ENCODE results near the gene ANKH. TPM values are rescaled to one million over a fixed set of nuclear protein-coding genes. Genes with fewer than 3 reads are reported as not detected.
A peak's percentile ranks its signal among the peaks of the same experiment; 100 is the strongest.

The ANKH gene
- total and polyA plus RNA-seq, 2 of the 13 experiments (the other 11 are each of a cell fraction or from before 2014, with no cell fraction given), result 25.0 to 36.0 TPM

DNA sequence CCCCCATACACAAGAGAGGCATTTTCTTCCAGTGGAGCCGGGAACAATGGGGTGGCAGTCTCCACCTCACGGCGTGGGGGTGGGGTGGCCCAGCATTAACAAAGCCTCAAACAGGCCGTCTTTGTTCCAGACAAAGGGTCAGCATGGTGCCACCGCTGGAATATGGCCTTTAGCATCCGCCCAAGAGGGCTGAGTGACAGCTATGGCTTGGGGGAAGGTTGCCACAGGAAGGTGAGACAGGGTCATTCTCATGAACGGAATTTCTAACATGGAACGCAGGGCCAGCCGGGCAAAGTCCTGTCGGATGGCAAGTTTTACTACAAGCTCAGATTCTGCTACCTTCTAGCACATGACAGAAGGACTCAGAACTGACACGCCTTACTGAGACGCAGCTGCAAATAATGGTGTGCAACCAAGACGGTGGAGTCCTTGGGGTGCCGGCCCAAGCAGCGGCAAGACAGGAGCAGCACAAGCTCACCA is 143.1 kb downstream of the ANKH start (continued):
- TF ChIP-seq RERE (CRISPR knock-in tag; IDR thresholded peaks at IDR 0.05; ENCODE audit: low read depth) (0 out of 2 replicates have a peak, but pooled peaks have one; percentile 20), IRF2 (CRISPR knock-in tag; IDR thresholded peaks at IDR 0.05) (peak; percentile 59; the same call in 1 of the 2 replicates), ZNF501 (CRISPR knock-in tag; IDR thresholded peaks at IDR 0.05) (peak; percentile 81), ZBTB21 (CRISPR knock-in tag; IDR thresholded peaks at IDR 0.05) (0 out of 2 replicates have a peak, but pooled peaks have one; percentile 24), ISX (CRISPR knock-in tag; conservative IDR thresholded peaks at IDR 0.05) (no peak), BRD4 (CRISPR knock-in tag; IDR thresholded peaks at IDR 0.05) (0 out of 2 replicates have a peak, but pooled peaks have one; percentile 33), TEAD3 (CRISPR knock-in tag; optimal IDR thresholded peaks at IDR 0.05; ENCODE audit: borderline replicate concordance) (peak; percentile 94), ZNF574 (CRISPR knock-in tag; IDR thresholded peaks at IDR 0.05) (peak; percentile 60; the same call in 1 of the 2 replicates), SOX6 (IDR thresholded peaks at IDR 0.05) (no peak), SOX6 (CRISPR knock-in tag; IDR thresholded peaks at IDR 0.05) (peak; percentile 100), HMGXB4 (CRISPR knock-in tag; IDR thresholded peaks at IDR 0.05; ENCODE audit: borderline replicate concordance in 1 of 2, low read depth in 1 of 2) (peak in 1 of 2 experiments; percentile 50; a peak in 2 of 4 replicates), RARG (CRISPR knock-in tag; IDR thresholded peaks at IDR 0.05; ENCODE audit: low read depth) (no peak), ETV5 (CRISPR knock-in tag; IDR thresholded peaks at IDR 0.05; ENCODE audit: borderline replicate concordance) (peak; percentile 97), CCDC6 (CRISPR knock-in tag; IDR thresholded peaks at IDR 0.05) (peak; percentile 68; the same call in 1 of the 2 replicates), RAD21 (CRISPR knock-in tag; IDR thresholded peaks at IDR 0.05) (peak; percentile 16; the same call in 1 of the 2 replicates)
- TF ChIP-seq, protein P1, sequence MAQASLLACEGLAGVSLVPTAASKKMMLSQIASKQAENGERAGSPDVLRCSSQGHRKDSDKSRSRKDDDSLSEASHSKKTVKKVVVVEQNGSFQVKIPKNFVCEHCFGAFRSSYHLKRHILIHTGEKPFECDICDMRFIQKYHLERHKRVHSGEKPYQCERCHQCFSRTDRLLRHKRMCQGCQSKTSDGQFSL (CRISPR knock-in tag; IDR thresholded peaks at IDR 0.05), result 0 out of 2 replicates have a peak, but pooled peaks have one; percentile 37
- TF ChIP-seq, protein P2, sequence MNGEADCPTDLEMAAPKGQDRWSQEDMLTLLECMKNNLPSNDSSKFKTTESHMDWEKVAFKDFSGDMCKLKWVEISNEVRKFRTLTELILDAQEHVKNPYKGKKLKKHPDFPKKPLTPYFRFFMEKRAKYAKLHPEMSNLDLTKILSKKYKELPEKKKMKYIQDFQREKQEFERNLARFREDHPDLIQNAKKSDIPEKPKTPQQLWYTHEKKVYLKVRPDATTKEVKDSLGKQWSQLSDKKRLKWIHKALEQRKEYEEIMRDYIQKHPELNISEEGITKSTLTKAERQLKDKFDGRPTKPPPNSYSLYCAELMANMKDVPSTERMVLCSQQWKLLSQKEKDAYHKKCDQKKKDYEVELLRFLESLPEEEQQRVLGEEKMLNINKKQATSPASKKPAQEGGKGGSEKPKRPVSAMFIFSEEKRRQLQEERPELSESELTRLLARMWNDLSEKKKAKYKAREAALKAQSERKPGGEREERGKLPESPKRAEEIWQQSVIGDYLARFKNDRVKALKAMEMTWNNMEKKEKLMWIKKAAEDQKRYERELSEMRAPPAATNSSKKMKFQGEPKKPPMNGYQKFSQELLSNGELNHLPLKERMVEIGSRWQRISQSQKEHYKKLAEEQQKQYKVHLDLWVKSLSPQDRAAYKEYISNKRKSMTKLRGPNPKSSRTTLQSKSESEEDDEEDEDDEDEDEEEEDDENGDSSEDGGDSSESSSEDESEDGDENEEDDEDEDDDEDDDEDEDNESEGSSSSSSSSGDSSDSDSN (CRISPR knock-in tag; IDR thresholded peaks at IDR 0.05), result peak; percentile 64
